ENCODE data around the gene RAI14.

RAI14 gene

DNA sequence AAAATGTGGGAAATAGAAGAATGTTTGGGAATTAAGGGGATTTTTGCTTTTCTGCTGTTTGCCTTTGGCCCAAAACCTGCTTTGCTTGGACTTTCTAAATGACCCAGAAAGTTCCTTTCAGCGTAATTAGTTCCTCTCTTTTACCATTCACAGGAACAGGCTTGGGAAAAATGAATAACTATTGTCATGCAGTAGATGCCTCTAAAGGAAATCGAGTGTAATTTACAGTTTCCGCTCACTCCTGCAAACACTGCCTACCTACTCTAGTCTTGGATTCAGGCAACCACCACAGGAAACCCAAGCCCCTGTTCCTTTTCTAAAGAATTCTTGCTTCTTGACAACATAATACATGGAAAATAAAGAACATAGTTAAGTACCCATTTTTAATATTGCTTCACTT lies 207.8 kb downstream of the RAI14 start:
- TF ChIP-seq, protein P1, sequence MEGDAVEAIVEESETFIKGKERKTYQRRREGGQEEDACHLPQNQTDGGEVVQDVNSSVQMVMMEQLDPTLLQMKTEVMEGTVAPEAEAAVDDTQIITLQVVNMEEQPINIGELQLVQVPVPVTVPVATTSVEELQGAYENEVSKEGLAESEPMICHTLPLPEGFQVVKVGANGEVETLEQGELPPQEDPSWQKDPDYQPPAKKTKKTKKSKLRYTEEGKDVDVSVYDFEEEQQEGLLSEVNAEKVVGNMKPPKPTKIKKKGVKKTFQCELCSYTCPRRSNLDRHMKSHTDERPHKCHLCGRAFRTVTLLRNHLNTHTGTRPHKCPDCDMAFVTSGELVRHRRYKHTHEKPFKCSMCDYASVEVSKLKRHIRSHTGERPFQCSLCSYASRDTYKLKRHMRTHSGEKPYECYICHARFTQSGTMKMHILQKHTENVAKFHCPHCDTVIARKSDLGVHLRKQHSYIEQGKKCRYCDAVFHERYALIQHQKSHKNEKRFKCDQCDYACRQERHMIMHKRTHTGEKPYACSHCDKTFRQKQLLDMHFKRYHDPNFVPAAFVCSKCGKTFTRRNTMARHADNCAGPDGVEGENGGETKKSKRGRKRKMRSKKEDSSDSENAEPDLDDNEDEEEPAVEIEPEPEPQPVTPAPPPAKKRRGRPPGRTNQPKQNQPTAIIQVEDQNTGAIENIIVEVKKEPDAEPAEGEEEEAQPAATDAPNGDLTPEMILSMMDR (IDR thresholded peaks at IDR 0.05; ENCODE audit: low read depth, low read length, missing control alignments), result no peak
- no peak for DNase-seq (ENCODE audit: extremely low read depth, low read depth)
- no peak overlapping the region for H3K4me3 ChIP-seq (replicated peaks; ENCODE audit: low read depth, low read length)

DNA sequence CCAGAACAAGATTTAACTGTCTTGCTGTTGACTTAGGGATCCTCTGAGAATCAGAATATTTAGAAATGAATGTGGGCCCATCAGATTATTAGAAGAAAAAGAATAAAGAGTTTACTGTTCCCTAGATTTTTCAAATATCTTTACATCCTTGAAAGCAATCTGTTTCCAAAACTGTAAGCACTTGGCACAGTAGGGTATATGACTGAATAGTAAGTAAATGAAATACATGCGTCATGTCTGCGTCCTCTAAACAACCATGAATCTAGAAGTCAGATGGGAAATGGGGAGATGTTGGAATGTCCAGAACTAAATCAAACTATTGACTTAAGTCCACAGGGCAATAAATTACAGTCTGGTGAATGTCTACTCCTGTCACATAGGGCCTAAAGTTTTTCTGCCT lies 209.0 kb downstream of the RAI14 start:
- no peak for DNase-seq (ENCODE audit: extremely low read depth, low read depth)
- no peak overlapping the region for H3K4me3 ChIP-seq (replicated peaks; ENCODE audit: low read depth, low read length)
- TF ChIP-seq, protein P1 (IDR thresholded peaks at IDR 0.05; ENCODE audit: low read depth, low read length, missing control alignments), result no peak

DNA sequence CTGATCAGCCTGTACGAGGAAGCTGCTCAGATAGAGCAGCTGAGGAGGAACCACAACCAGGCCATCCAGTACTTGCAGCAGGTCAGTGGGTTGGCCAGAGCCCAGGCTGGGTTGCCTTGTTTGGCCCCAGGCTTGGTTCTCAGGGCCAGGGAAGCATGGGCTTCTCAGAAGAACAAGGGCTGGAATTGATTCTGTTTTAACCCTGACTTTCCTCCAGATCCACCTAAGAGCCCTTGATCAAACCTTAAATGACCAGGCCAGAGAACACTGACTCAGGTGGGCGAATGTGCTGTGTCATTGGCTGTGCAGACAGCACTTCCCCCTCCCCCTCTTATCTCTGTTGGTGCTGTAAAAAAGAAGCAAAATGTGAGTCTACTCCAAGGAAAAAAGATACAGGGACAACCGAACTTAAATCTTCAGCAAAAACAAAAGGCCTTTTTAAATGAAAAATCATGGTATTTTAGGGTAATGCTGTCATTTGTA lies 210.9 kb downstream of the RAI14 start:
- H3K4me3 ChIP-seq (replicated peaks; ENCODE audit: low read depth, low read length), result no peak overlapping the region
- no peak for DNase-seq (ENCODE audit: extremely low read depth, low read depth)
- TF ChIP-seq, protein P1 (IDR thresholded peaks at IDR 0.05; ENCODE audit: low read depth, low read length, missing control alignments), result no peak

DNA sequence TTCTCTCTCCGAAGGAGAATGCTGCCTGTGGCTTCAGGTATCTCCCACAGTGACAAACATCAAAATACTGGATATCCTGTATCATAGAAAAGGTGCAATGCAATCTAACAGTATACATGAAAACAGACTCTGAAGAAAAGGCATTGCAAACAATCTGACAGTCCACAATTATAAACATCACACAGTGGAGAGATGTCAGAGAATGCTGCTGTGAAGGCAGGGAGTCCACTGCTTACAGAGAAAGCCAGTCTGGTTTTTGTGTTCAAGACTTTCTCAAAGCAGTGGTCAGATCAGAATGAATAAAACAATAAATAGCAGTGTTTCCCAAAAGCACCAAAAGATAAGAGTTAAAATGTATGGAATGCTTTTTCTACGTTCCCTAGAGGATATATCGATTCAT lies 211.5 kb downstream of the RAI14 start:
- TF ChIP-seq, protein P1 (IDR thresholded peaks at IDR 0.05; ENCODE audit: low read depth, low read length, missing control alignments), result no peak
- DNase-seq (ENCODE audit: extremely low read depth, low read depth), result no peak
- no peak overlapping the region for H3K4me3 ChIP-seq (replicated peaks; ENCODE audit: low read depth, low read length)

DNA sequence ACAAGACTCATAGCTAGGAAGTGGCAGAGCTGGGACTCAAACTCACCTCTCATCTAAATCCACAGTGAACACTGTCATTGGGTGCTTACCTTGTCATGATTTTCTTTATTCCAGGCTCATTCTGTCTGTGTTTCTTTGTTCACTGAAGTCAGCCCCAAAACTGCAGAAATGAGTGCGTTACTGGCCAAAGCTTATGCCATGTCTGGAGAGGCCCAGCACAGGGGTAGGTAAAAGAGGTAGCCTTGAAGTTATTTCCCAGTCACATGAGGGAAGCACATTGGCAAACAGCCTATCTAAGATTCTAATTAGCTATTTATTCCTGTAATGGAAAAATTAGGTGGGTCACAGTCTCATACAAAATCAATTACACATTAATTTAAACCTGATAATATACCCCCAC lies 212.7 kb downstream of the RAI14 start:
- no peak overlapping the region for H3K4me3 ChIP-seq (replicated peaks; ENCODE audit: low read depth, low read length)
- no peak for DNase-seq (ENCODE audit: extremely low read depth, low read depth)
- TF ChIP-seq, protein P1 (IDR thresholded peaks at IDR 0.05; ENCODE audit: low read depth, low read length, missing control alignments), result no peak

DNA sequence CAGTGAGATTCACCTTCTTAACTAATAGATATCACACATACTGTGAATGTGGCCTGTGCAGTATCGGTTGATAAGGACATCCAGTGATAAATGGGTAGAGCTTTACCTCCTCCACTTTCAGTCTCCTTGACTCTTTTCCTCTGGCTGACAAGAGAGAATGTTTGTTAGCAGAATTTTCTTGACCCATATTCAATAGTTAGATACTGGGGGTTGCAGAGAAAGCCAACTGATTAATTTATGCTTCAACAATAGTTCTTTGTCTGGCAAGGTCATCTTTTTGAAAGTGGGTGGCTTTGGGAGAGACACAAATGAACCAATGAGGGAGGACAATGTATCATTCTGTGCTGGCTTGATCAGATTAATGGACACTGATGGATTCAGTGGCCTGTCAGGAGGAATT lies 213.1 kb downstream of the RAI14 start:
- H3K4me3 ChIP-seq (replicated peaks; ENCODE audit: low read depth, low read length), result no peak overlapping the region
- TF ChIP-seq, protein P1 (IDR thresholded peaks at IDR 0.05; ENCODE audit: low read depth, low read length, missing control alignments), result no peak
- no peak for DNase-seq (ENCODE audit: extremely low read depth, low read depth)

DNA sequence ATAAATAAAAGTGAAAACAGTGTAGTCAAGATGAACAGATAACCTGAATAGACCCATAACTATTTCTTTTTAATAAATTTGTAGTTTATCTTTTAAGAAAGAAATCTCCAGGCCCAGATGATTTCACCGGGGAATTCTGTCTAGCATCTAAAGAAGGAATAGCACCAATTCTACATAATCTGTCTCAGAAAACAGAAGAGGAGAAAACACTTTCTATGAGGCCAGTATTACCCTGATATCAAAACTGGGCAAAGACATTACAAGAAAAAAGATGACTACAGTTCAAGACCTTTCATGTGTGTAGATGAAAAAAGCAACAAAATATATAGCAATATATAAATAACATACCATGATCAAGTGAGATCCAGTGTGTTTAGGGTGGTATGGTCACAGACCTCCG lies 214.3 kb downstream of the RAI14 start:
- TF ChIP-seq, protein P1 (IDR thresholded peaks at IDR 0.05; ENCODE audit: low read depth, low read length, missing control alignments), result no peak
- no peak for DNase-seq (ENCODE audit: extremely low read depth, low read depth)
- H3K4me3 ChIP-seq (replicated peaks; ENCODE audit: low read depth, low read length), result no peak overlapping the region

Measured in HFF-Myc (cell line).